ENCODE data around the gene AFDN. TPM values are rescaled to one million over a fixed set of nuclear protein-coding genes. Genes with fewer than 3 reads are reported as not detected.

Gene AFDN
- polyA plus RNA-seq, 1 experiment: 26.6 TPM

DNA sequence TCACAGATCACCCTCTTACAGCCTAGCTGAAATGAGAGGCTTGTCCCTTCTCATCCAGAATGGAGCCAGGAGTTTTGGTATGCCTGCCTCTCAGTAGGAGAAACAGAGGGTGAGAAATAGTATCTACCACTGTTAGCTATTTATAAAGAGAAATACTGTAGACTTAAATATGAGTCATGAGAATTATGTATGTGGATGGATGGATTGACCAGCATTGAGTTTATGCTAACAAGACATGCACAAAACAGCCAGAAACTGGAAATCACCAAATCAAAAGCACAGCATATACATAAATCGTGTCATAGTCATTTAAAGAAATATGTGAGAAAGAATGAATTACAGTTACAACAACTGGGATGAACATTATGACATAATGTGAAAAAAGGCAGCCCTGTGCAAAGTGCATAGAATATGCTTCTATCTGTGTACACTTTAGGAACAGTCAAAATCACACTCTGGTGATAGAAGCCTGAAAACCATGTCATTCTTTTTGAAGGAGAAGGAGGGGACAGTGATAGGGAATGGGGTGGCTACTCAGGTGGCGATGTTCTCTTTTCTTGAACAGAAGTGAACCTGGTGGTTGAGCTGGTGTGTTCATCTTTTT is 90.9 kb downstream of the AFDN start:
- CTCF ChIA-PET: interaction anchor here (1.2 kb wide), 1 partner anchor 15 kb away, joined by 3 read pairs; no protein-coding TSS in a partner anchor
- POLR2A ChIA-PET: no interaction called here
- no peaks in the 10 kb centered on the region for H3K27me3 ChIP-seq (ENCODE audit: control insufficient read depth, insufficient read depth, low read length)
- no peak overlapping the region for H3K4me3 ChIP-seq (ENCODE audit: low read depth, low read length)
- no peak for DNase-seq (ENCODE audit: low read depth, low spot score)
- no peaks in the 10 kb centered on the region for H3K9me3 ChIP-seq (ENCODE audit: control insufficient read depth, insufficient read depth, low read length)
- no peak overlapping the region for H3K27ac ChIP-seq (ENCODE audit: low read depth, low read length)
- TF ChIP-seq, protein P1, sequence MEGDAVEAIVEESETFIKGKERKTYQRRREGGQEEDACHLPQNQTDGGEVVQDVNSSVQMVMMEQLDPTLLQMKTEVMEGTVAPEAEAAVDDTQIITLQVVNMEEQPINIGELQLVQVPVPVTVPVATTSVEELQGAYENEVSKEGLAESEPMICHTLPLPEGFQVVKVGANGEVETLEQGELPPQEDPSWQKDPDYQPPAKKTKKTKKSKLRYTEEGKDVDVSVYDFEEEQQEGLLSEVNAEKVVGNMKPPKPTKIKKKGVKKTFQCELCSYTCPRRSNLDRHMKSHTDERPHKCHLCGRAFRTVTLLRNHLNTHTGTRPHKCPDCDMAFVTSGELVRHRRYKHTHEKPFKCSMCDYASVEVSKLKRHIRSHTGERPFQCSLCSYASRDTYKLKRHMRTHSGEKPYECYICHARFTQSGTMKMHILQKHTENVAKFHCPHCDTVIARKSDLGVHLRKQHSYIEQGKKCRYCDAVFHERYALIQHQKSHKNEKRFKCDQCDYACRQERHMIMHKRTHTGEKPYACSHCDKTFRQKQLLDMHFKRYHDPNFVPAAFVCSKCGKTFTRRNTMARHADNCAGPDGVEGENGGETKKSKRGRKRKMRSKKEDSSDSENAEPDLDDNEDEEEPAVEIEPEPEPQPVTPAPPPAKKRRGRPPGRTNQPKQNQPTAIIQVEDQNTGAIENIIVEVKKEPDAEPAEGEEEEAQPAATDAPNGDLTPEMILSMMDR (IDR thresholded peaks at IDR 0.05; ENCODE audit: low read depth, low read length): no peak

DNA sequence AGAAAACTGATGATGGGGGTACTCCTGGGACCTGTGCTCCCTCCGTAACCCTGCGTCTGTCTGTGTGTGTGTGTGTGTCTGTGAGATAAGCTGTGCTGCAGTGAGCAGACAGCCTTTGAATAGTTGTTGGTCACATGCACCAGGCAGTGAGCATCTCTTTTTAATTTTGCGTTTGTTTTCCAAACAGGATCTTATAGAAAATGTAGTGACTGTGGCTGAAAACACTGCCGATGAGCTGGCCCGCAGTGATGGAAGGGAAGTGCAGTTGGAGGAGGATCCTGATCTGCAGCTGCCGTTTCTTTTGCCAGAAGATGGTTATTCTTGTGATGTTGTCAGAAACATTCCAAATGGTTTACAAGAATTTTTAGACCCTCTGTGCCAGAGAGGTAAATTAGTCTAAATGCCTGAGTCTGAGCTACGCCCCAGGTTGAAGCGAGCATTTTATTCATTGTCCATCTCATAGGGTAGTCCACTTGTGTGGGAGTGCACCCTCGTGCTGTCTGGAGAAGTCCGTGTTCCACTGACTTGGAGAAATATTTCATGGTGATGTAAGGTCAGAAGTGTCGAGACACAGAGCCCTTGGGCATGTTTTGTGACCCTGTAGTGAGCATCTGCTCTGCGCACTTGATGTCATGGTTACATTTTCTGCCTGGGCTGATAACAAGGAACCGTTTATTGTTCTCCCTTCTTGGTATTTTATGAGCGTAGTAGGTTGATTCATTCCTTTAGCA is 92.0 kb downstream of the AFDN start:
- H3K9me3 ChIP-seq (ENCODE audit: control insufficient read depth, insufficient read depth, low read length): no peaks in the 10 kb centered on the region
- no peak for DNase-seq (ENCODE audit: low read depth, low spot score)
- no peak overlapping the region for H3K27ac ChIP-seq (ENCODE audit: low read depth, low read length)
- POLR2A ChIA-PET: no interaction called here
- no peaks in the 10 kb centered on the region for H3K27me3 ChIP-seq (ENCODE audit: control insufficient read depth, insufficient read depth, low read length)
- CTCF ChIA-PET: interaction anchor here (1.2 kb wide), 1 partner anchor 14 kb away, joined by 3 read pairs; no protein-coding TSS in a partner anchor
- TF ChIP-seq, protein P1 (IDR thresholded peaks at IDR 0.05; ENCODE audit: low read depth, low read length): no peak
- no peak overlapping the region for H3K4me3 ChIP-seq (ENCODE audit: low read depth, low read length)

DNA sequence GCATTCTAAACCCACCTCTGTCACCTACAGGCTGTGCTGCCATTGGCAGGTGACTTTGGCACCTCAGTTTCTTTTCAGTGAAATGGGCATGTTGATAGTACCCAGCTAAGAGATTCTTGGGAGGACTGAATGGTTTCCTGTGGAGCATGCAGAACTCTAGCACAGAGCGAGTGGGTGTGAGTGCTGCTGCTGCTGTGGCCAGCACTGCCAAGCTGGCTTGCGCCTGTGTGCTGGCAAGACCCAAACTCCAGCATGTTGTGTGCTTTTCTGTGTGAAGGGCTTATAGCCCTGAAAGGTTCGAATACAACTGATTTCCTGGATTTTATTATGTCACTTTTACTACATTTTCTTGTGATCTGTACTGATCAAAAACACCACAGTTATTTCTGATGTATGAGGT is 92.6 kb downstream of the AFDN start:
- CTCF ChIA-PET: no interaction called here
- POLR2A ChIA-PET: no interaction called here
- no peak for DNase-seq (ENCODE audit: low read depth, low spot score)
- TF ChIP-seq, protein P1 (IDR thresholded peaks at IDR 0.05; ENCODE audit: low read depth, low read length): no peak
- H3K9me3 ChIP-seq (ENCODE audit: control insufficient read depth, insufficient read depth, low read length): no peaks in the 10 kb centered on the region
- no peak overlapping the region for H3K27ac ChIP-seq (ENCODE audit: low read depth, low read length)
- no peaks in the 10 kb centered on the region for H3K27me3 ChIP-seq (ENCODE audit: control insufficient read depth, insufficient read depth, low read length)
- H3K4me3 ChIP-seq (ENCODE audit: low read depth, low read length): no peak overlapping the region

DNA sequence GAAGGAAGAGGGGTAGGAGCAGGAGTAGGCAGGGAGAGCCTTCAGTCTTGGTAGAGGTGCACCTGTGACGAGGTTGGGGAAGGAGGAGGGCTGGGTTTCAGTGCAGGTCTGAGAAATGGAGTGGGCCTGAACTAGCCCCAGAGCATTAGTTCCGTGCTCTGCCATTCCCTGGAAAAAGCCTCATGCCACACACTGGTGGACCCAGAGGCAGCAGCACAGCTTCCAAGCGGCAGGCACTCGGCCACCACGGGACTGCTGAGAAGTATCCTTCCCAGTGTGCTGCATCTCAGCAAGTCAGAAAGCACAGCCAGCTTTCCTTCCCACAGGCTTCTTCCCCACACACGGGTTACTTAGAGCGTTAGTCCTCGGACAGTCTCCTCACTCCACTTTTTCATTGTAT is 93.5 kb downstream of the AFDN start:
- H3K9me3 ChIP-seq (ENCODE audit: control insufficient read depth, insufficient read depth, low read length): no peaks in the 10 kb centered on the region
- TF ChIP-seq, protein P1 (IDR thresholded peaks at IDR 0.05; ENCODE audit: low read depth, low read length): no peak
- H3K4me3 ChIP-seq (ENCODE audit: low read depth, low read length): no peak overlapping the region
- no peak for DNase-seq (ENCODE audit: low read depth, low spot score)
- POLR2A ChIA-PET: no interaction called here
- CTCF ChIA-PET: no interaction called here
- no peak overlapping the region for H3K27ac ChIP-seq (ENCODE audit: low read depth, low read length)
- no peaks in the 10 kb centered on the region for H3K27me3 ChIP-seq (ENCODE audit: control insufficient read depth, insufficient read depth, low read length)

DNA sequence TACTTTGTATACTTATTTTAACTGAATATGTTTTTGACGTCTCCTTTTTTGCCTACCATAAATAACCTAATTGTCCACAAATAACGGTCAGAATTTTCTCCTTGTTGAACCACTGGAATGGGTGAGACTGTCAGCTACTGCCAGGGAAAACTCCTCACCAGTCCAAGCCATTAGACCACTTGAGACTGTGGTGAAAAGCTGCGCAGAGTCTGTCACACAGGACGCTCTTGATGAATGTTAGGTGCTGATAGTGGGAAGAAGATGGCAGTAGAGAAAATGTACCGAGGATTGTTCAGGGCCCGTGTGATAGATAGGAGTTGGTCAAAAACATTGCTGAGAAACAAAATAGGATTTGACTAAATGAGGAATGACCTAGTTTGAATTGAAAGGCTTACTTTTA is 95.1 kb downstream of the AFDN start:
- CTCF ChIA-PET: no interaction called here
- POLR2A ChIA-PET: no interaction called here
- H3K27ac ChIP-seq (ENCODE audit: low read depth, low read length): no peak overlapping the region
- TF ChIP-seq, protein P1 (IDR thresholded peaks at IDR 0.05; ENCODE audit: low read depth, low read length): no peak
- H3K9me3 ChIP-seq (ENCODE audit: control insufficient read depth, insufficient read depth, low read length): no peaks in the 10 kb centered on the region
- DNase-seq (ENCODE audit: low read depth, low spot score): no peak
- no peaks in the 10 kb centered on the region for H3K27me3 ChIP-seq (ENCODE audit: control insufficient read depth, insufficient read depth, low read length)
- no peak overlapping the region for H3K4me3 ChIP-seq (ENCODE audit: low read depth, low read length)
